Measurements from ENCODE around the gene CMSS1.

GRCh38 chr3:100030346-100030745 lies 212.7 kb downstream of the CMSS1 start:
- TF ChIP-seq ZNF274 (IDR thresholded peaks at IDR 0.05; ENCODE audit: low read depth, low read length): no peak
- no peak for TF ChIP-seq YY1 (IDR thresholded peaks at IDR 0.05; ENCODE audit: insufficient read depth, insufficient read length)
